Measurements from ENCODE around the gene EAPP. TPM values are rescaled to one million over a fixed set of nuclear protein-coding genes. Genes with fewer than 3 reads are reported as not detected.

EAPP gene
- total and polyA plus RNA-seq, 2 donors from 2014 or later, result 43.3 to 46.0 TPM

GRCh38 chr14:34475163-34475562 lies 64.3 kb downstream of the EAPP start:
- no peaks in the 10 kb centered on the region for H3K9me3 ChIP-seq (ENCODE audit: control insufficient read depth in 2 of 3, insufficient read depth in 1 of 3, low read length in 3 of 3)
- FAIRE-seq, result no peak
- H3K9ac ChIP-seq (ENCODE audit: low read length in 3 of 3), result no peak overlapping the region
- no peak for DNase-seq
- H3K4me3 ChIP-seq (ENCODE audit: low read length in 3 of 3), result no peak overlapping the region
- no peak overlapping the region for H3K27ac ChIP-seq (ENCODE audit: low read depth in 2 of 2, low read length in 2 of 2)
- intact Hi-C loops (cut with DNase I), result no loop called here
- no peak for TF ChIP-seq CTCF (IDR thresholded peaks at IDR 0.05; ENCODE audit: borderline replicate concordance, extremely low read depth, insufficient read depth)
- no peaks in the 10 kb centered on the region for H3K36me3 ChIP-seq (ENCODE audit: control insufficient read depth in 2 of 3, insufficient read depth in 3 of 3, low read length in 3 of 3)
- no peaks in the 10 kb centered on the region for H3K27me3 ChIP-seq (ENCODE audit: control insufficient read depth, insufficient read depth, low read length)
- no peaks in the 10 kb centered on the region for H3K4me1 ChIP-seq (ENCODE audit: control insufficient read depth in 2 of 3, insufficient read depth in 2 of 3, low read depth in 1 of 3, low read length in 3 of 3)

GRCh38 chr14:34474187-34474679 lies 65.3 kb downstream of the EAPP start:
- Histone ChIP-seq H3K4me1 (ENCODE audit: control insufficient read depth in 2 of 3, insufficient read depth in 2 of 3, low read depth in 1 of 3, low read length in 3 of 3) (no peaks in the 10 kb centered on the region), H3K4me3 (ENCODE audit: low read length in 3 of 3) (no peak overlapping the region), H3K27me3 (ENCODE audit: control insufficient read depth, insufficient read depth, low read length) (no peaks in the 10 kb centered on the region), H3K36me3 (ENCODE audit: control insufficient read depth in 2 of 3, insufficient read depth in 3 of 3, low read length in 3 of 3) (no peaks in the 10 kb centered on the region), H3K9me3 (ENCODE audit: control insufficient read depth in 2 of 3, insufficient read depth in 1 of 3, low read length in 3 of 3) (no peaks in the 10 kb centered on the region), H3K27ac (ENCODE audit: low read depth in 2 of 2, low read length in 2 of 2) (no peak overlapping the region), H3K9ac (ENCODE audit: low read length in 3 of 3) (no peak overlapping the region)
- no peak for DNase-seq
- FAIRE-seq, result no peak
- no peak for TF ChIP-seq CTCF (IDR thresholded peaks at IDR 0.05; ENCODE audit: borderline replicate concordance, extremely low read depth, insufficient read depth)
- intact Hi-C loops (cut with DNase I), result no loop called here

- Histone ChIP-seq H3K4me3 (ENCODE audit: low read length in 3 of 3) (no peak overlapping the region), H3K27ac (ENCODE audit: low read depth in 2 of 2, low read length in 2 of 2) (no peak overlapping the region), H3K9me3 (ENCODE audit: control insufficient read depth in 2 of 3, insufficient read depth in 1 of 3, low read length in 3 of 3) (no peaks in the 10 kb centered on the region), H3K36me3 (ENCODE audit: control insufficient read depth in 2 of 3, insufficient read depth in 3 of 3, low read length in 3 of 3) (no peaks in the 10 kb centered on the region), H3K27me3 (ENCODE audit: control insufficient read depth, insufficient read depth, low read length) (no peaks in the 10 kb centered on the region), H3K9ac (ENCODE audit: low read length in 3 of 3) (no peak overlapping the region), H3K4me1 (ENCODE audit: control insufficient read depth in 2 of 3, insufficient read depth in 2 of 3, low read depth in 1 of 3, low read length in 3 of 3) (no peaks in the 10 kb centered on the region)
- intact Hi-C loops (cut with DNase I), result no loop called here
- TF ChIP-seq CTCF (IDR thresholded peaks at IDR 0.05; ENCODE audit: borderline replicate concordance, extremely low read depth, insufficient read depth), result no peak
- FAIRE-seq, result no peak
- DNase-seq, result no peak
Observed at GRCh38 chr14:34472706-34473279, 66.7 kb downstream of the EAPP start.

GRCh38 chr14:34470319-34470718 lies 69.2 kb downstream of the EAPP start:
- no peaks in the 10 kb centered on the region for H3K9me3 ChIP-seq (ENCODE audit: control insufficient read depth in 2 of 3, insufficient read depth in 1 of 3, low read length in 3 of 3)
- H3K36me3 ChIP-seq (ENCODE audit: control insufficient read depth in 2 of 3, insufficient read depth in 3 of 3, low read length in 3 of 3), result no peaks in the 10 kb centered on the region
- H3K9ac ChIP-seq (ENCODE audit: low read length in 3 of 3), result no peak overlapping the region
- no peak overlapping the region for H3K27ac ChIP-seq (ENCODE audit: low read depth in 2 of 2, low read length in 2 of 2)
- intact Hi-C loops (cut with DNase I), result no loop called here
- DNase-seq (no peak), FAIRE-seq (no peak)
- H3K4me1 ChIP-seq (ENCODE audit: control insufficient read depth in 2 of 3, insufficient read depth in 2 of 3, low read depth in 1 of 3, low read length in 3 of 3), result no peaks in the 10 kb centered on the region
- TF ChIP-seq CTCF (IDR thresholded peaks at IDR 0.05; ENCODE audit: borderline replicate concordance, extremely low read depth, insufficient read depth), result no peak
- no peaks in the 10 kb centered on the region for H3K27me3 ChIP-seq (ENCODE audit: control insufficient read depth, insufficient read depth, low read length)
- H3K4me3 ChIP-seq (ENCODE audit: low read length in 3 of 3), result no peak overlapping the region
